SK-N-SH treated with all-trans-retinoic acid at 6 μM for 48 hours (cell line): Measurements from ENCODE around the gene CACNA2D3.

Experiments
- ARNTL ChIP-seq: fragments of 450-650 bp; formaldehyde crosslinking; IDR thresholded peaks from 2 replicates; pipeline ENCODE4 v1.5.0; 2020; ENCODE audit warnings: low read depth, mild to moderate bottlenecking, moderate library complexity, borderline replicate concordance
- CSRNP3 ChIP-seq: fragments of 250-450 bp; sonication (Bioruptor Pico); IDR thresholded peaks from 2 replicates; pipeline ENCODE4 v1.5.1; 2021; ENCODE audit warnings: mild to moderate bottlenecking, moderate library complexity
- SNAI2 ChIP-seq: fragments of 250-450 bp; sonication (Bioruptor Pico); IDR thresholded peaks from 2 replicates; pipeline ENCODE4 v1.5.0; 2020; ENCODE audit warnings: mild to moderate bottlenecking, moderate library complexity
- TF ChIP-seq, protein P1 (sequence below): fragments of 250-450 bp; sonication (Bioruptor Pico); IDR thresholded peaks from 2 replicates; pipeline ENCODE4 v1.8.0; 2020; ENCODE audit warnings: mild to moderate bottlenecking, moderate library complexity, borderline replicate concordance

GRCh38 chr3:54847361-54847760 lies 725.0 kb downstream of the CACNA2D3 start:
- TF ChIP-seq, protein P1, sequence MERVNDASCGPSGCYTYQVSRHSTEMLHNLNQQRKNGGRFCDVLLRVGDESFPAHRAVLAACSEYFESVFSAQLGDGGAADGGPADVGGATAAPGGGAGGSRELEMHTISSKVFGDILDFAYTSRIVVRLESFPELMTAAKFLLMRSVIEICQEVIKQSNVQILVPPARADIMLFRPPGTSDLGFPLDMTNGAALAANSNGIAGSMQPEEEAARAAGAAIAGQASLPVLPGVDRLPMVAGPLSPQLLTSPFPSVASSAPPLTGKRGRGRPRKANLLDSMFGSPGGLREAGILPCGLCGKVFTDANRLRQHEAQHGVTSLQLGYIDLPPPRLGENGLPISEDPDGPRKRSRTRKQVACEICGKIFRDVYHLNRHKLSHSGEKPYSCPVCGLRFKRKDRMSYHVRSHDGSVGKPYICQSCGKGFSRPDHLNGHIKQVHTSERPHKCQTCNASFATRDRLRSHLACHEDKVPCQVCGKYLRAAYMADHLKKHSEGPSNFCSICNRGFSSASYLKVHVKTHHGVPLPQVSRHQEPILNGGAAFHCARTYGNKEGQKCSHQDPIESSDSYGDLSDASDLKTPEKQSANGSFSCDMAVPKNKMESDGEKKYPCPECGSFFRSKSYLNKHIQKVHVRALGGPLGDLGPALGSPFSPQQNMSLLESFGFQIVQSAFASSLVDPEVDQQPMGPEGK (CRISPR knock-in tag): no peak
- no peak for TF ChIP-seq ARNTL (CRISPR knock-in tag)
- no peak for TF ChIP-seq CSRNP3
- TF ChIP-seq SNAI2 (CRISPR knock-in tag): no peak
